HL-60/S4 (cell line): Measurements from ENCODE around the gene LIPM.

ENCODE experiments used
- in situ Hi-C: fragments of 300-500 bp; cut with MboI; formaldehyde crosslinking; loops from 2 replicates; pipeline ENCODE4 v1.14.3; 2022; ENCODE audit warnings: low sequenced_read_pairs

Gene LIPM

DNA sequence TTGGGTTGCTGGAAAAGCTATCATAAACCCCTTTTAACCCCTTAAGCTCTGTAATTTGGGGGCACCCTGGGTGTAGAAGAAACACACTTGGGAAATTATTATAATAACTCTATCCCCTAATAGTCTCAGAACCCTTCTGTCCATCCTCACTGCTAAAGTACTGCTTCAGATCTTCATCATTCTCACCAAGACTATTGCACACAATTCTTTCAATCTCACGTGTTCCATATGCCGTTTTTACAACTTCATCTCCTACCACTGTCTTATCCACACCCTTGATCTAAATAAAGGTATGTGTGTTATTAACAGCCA lies 33.3 kb downstream of the LIPM start:
- in situ Hi-C loops, result loop anchor here (10.0 kb wide), 2 partner anchors 99 to 389 kb away; no protein-coding TSS in a partner anchor

DNA sequence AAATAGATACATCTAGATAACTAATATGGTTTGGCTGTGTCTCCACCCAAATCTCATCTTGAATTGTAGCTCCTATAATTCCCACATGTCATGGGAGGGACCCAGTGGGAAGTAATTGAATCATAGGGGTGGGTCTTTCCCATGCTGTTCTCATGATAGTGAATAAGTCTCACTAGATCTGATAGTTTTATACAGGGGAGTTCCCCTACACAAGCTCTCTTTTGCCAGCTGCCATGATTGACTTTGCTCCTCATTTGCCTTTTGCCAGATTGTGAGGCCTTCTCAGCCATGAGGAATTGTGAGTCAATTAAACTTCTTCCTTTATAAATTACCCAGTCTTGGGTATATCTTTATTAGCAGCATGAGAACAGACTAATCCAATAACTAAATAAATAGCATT lies 35.1 kb downstream of the LIPM start:
- in situ Hi-C loops, result loop anchor here (10.0 kb wide), 2 partner anchors 97 to 387 kb away; no protein-coding TSS in a partner anchor

DNA sequence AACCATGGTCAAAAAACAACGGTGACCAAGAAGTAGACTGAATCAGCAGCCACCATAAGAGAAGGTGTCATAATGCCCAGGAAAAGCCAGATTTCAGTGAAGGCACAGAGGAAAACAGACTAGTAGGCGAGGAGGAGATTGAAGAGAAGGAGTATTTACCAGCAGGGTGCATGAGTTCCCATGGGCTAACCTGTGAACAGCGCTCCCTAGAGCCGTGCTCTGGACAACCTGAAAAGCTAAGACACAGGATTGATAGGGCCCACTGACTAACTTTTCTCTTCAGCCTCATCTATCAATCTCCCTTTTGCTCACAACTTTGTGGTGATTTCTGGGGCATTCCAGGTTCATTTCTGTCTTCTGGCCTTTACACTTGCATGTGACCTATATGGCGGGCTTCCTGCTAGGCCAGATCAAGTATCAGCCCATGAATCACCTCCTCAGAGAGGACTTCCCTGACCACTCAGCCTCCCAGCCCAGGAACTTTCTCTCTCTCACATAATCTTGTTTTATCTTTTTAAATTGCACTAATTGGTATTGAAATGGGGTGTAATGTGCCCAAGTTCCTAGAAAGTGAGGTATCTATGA lies 36.3 kb downstream of the LIPM start:
- in situ Hi-C loops, result loop anchor here (10.0 kb wide), 2 partner anchors 96 to 386 kb away; no protein-coding TSS in a partner anchor

DNA sequence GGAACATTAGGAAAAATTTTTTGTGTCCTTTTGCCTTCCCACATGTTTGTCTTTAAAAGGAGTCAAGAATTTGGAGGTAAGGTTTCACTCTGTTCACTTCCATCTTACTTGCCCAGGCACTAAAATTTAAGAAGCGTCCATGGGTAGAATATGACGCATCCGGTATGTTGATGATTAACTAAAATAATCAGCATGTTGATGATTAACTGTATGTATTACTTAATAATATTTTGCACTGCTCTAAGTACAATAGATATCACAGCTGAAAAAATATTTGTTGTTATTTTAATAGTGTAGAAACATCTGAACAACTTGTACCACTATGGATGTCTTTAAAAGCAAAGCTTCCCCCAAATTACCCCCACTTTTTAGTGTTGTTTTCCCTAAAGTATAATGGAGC lies 37.6 kb downstream of the LIPM start:
- in situ Hi-C loops, result no loop called here

DNA sequence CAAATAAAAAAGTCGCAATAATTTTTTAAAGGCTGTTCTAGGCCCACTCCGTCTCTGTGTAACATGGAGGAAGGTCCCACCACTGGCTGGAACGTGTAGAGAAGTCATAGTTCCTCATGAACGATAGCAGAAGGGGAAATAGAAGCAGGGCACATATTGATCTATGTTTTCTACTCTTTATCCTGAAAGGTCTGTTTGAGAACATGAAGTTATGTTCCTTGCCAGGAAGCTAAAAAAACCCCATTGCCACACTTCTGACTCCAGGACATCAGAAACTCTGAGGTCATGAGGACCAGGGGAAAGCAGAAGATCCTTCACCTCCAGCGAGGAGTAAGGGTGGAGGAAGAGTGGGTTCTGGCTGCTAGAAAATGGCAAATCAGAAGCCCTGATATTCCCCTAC lies 38.4 kb downstream of the LIPM start:
- in situ Hi-C loops, result no loop called here

DNA sequence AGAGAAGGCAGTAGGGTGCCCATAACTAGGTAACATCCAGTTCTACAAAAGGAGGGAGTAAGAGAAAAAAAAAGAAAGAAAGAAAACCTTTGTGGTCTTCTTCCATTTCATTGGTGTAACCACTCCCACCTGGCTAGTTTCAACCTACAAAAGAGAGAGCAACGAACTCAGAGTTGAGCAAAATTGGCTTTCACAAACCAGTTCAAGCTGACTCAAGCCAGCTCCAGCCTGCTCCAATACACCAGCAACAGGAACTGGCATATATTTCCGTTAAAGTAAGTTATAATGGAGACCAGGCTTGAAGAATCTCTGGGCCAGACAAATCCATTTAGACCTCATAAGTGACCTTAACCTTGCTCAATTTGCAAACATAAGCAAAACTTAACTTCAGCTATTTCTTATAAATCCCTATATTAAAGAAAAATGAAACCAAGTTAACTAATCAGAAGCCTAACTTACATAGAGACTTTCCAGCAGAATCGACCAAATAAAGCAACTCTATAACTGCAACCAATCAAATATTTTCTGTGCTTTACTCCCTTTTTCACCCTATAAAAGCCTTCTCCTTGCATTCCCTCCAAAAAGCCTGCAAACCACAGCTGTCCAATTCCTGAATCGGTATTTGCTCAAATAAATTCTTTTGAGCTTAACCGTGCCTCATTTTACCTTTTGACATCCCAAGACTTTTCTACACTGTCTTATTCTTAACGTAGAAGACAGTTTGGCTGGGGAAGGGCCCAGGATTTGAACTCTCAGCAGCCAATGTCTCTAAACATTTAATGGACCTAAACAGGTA lies 39.0 kb downstream of the LIPM start:
- in situ Hi-C loops, result no loop called here

DNA sequence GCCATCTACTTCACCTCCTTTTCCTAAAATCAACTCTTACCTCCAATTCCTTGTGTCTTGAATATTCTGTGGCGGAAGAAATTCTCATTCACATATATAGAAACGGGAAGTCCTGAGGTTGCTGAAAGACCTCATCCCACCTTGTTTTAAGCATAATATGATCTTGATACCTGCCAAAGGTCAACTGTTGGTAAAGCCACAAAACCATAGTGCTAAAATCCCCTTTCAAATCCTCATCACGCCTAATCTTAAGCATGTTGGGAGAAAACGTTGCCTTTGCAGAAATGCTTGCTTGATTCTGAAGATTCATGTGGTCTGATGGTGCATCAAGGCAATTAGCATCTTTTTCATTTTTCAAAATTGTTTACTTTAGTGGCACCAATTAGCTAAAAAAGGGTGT lies 40.6 kb downstream of the LIPM start:
- in situ Hi-C loops, result no loop called here

DNA sequence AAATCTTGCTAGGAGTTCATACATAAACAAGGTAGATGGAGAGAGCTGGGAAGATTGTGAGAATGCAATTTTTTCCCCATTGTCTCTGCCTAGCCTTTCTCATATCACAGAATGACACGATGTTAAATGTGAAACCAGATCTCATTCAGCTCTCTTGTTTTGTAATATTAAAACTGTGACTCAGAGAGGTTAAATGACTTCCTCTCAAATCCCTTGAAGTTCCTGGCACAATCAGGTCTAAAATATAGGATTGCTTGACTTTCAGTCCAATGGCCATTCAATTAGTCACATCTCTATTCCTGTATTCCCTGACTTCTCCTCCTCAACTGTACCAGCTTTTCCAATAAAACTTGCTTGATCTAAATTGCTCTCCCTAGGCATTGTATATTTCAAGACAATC lies 46.0 kb downstream of the LIPM start:
- in situ Hi-C loops, result no loop called here

DNA sequence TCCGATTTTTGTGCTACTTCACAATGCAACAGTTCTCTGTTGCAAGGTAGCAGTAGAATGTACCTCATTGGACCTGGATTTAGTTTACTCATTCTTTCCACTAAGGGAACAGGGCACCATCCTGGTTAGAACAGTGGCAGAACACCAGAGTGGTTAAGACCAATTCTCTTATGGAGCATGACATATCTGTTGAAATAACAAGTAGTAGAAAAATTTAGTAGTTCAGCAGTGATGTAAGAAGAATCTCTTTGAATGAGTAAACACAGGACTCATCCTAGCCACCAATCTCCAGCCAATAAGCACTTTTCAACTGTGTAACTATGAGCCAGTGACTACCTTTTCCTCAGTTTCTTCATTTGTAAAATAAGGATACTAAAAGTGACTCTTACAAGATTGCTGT lies 46.7 kb downstream of the LIPM start:
- in situ Hi-C loops, result no loop called here

DNA sequence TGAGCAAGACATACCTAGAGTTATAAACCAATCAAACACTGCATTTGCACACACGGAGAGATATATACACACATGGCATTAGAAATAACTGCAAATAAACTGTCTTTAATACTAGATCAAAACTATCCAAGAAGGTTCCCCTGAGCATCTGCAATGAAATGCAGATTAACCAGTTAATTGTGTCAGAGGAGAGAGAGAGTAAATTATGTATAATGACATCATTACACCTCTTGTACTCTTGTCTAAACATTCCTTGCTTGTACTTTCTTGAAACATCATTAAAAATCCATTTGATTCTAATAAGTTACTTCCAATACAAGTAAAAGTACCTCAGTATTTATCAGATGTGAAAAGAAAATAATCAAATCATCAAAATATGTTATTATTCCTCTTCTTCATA lies 48.2 kb downstream of the LIPM start:
- in situ Hi-C loops, result no loop called here

DNA sequence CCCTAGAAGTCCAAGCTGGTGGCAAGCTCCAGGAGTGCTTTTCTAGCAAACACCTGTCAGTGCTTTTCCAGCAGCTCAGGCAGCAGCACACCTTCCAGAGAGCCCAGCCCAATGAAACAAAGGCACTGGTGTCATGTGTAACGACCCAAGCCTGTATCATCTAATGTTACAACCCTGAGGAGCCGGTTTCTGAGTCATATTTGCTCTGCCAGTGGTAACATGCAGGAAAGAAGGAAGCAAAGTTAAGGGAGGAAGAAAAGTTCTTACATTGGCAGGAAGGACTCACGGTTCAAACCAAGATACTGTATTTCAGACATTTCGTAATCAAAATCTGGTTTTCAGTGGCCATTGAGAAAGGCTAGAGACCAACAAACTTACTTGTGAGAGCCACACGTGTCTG lies 49.2 kb downstream of the LIPM start, which contains the start of gene ANKRD22:
Gene ANKRD22 (minus strand): TSS at position 139 of the 400 bp plus-strand sequence. CDS start 237 bp downstream, outside the sequence.
- in situ Hi-C loops, result no loop called here

DNA sequence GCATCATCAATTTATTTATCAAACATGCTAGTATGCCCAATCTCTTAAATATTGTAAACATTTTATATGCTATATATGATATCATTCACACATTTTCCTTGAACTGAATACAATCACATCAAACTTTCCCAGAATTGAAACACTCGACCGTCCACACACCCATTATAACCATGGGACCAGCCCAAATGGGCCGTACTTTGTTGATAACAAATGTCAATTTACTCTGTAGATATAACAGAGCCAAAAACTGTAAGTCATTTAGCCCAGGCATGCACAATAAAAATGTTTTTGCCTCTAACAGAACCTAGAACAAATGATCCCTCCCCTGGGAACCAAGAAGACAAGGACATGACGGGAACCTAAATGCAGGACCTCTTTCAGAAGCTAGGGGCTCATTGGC lies 49.8 kb downstream of the LIPM start:
- in situ Hi-C loops, result no loop called here

DNA sequence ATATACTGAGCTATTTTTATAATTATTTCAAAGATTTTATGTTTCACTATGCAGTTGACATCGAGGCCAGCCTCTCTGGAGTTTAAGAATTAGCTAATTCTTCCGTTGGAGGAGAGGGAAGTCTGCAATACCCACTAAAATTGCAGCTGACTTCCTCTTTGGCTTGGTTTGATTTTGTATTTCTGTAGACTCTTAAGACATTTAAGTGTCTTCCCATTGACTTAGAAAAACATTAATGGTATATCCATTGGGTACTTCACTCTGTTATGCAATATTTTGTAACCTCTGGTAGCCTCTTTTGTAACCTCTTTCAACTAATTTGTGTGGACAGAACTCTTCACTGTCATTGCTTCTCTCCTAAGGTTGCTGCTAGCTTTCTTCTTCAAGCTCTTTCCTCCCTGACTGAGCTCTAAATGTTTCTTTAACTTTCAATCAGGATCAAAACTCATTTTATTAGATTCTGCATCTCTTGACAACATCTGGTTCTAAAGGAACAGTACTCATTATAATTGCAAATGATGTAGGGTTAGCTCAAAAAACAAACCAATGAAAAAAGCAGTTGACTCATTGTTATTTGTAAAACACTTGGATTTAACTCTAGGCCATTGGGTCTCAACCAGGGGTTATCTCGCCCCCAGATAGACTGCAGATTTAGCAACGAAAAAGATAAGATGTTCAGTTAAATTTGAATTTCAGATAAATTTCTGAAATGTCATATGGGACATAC lies 50.8 kb downstream of the LIPM start:
- in situ Hi-C loops, result no loop called here

DNA sequence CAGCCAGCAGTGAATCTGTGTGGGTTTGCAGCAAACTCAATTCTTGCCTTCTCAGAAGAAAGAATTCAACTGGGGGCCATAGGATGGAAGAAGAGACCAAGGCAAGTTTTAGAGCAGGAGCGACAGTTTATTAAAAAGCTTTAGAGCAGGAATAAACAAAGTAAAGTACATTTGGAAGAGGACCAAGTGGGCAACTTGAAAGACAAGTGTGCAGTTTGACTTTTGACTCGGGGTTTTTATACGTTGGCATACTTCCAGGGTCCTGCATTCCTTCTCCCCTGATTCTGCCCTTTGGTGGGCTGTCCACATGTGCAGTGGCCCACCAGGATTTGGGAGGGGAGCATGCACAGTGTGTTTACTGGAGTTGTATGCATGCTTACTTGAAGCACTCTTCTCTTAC lies 52.2 kb downstream of the LIPM start:
- in situ Hi-C loops, result no loop called here

DNA sequence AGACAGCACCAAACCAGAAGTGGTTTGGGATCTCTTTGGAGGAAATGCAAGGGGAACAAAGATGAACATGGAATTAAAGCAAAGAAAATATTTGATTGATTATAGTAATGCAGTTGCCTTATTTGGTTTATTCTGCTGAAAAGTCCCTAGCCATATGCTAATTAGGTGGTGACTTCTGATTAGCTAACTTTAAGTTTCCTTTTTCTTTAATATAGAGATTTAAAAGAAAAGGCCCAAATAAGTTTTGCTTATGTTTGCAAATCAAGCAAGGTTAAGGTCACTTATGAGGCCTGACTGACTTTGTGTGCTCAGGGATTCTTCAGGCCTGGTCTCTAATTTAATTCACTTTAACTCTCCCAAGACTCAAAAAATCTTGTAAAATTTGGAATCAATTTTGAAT lies 55.3 kb downstream of the LIPM start:
- in situ Hi-C loops, result no loop called here

DNA sequence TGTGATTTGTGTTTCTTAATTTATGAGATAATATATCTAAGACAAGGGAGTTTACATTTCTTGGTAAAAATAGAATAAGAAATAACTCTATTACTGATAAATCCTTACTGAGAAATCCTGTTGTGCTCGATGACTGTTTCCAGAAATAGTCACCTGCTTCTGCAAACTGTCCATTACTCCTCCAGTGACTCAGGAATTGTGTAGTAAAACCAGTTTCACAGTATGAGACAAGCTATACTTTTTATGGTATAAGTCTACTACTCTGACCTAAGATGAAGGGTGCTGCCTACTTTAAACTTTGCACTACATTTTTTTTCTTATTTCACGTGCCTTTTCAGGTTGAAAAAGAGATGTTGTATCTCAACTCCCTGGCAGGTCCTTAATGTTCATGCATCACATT lies 56.0 kb downstream of the LIPM start:
- in situ Hi-C loops, result no loop called here

DNA sequence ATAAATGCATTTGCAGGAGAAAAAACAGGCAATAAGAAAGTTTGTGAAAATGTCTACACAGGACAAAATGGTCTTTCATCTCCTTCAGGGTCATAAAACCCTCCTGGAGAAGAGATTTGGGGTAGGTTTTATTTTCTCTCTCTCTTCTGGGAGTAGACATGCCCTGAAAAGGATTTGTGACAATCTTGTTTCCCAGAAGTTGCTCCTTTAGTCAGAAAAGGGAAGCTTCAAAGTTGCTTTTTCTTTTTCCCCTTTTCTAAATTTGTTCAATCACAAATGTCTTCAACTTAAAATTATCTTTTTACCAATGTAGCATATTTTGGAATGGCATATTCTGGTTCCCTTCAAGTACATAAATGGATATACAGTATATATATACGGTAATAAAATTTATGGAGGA lies 58.5 kb downstream of the LIPM start:
- in situ Hi-C loops, result no loop called here

DNA sequence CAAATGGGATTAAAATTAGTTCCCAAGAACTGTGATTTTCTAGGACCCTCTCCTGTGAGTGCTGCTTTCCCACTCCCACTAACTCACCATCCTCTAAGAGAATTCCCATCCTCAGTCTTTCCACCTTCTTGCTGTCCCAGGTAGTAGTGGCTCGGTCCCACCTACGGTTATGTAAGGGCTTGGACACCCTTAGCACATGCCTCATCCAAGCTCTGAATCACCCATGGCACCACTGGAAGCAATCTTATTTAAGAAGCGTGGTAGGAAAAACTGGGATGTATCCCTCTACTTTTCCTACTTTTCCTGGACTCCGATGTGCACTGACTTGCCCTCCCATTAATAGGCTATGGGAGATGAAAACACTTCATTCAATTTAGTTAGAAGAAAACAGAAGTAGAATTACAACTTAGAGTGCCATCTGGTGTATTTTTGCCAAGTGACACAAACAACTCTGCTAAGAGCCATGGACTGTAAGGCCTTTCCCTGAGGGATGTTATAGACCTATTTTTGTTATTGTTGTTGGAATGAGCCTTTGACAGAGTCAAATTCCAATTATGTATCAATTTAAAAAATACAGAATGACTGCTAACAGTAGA lies 62.8 kb downstream of the LIPM start:
- in situ Hi-C loops, result no loop called here

DNA sequence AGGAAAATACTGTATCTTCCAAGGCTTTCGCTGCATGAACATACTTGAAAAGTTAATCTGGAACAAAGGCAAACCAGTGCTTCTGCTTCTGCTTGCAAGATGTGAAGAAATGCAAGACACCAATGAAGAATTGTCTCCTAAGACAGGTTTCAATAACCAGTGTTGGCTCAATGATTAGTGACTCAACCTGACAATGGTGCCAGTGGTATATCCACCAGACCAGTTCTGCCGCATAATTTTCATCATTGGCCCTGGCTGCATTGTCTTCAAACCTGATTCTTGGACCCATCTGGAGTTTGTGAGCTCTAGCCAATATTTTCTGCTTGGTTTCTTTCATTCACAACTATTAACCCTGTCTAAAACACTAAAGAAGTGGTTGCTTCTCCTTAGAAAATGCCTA lies 63.9 kb downstream of the LIPM start:
- in situ Hi-C loops, result no loop called here

DNA sequence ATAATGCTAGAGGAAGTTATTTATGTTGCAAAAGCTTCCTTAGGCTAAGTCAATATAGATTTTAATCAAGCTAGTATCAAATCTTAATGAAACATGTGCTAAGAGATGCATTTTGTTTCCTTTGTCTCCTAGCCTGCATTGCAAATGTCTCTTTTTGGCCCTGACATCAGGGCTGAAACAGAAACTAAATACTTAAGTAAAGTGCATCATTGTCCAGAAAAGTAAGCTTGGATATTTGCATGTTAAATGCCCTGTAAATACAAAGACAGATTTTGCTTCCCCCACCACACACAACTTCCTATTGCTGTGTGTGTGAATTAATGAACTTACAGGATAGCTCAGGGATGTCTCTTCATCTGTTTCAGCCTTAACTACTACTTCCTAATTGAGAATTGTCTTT lies 67.6 kb downstream of the LIPM start:
- in situ Hi-C loops, result no loop called here
